ENCODE results near the gene KLHL8.

DNA sequence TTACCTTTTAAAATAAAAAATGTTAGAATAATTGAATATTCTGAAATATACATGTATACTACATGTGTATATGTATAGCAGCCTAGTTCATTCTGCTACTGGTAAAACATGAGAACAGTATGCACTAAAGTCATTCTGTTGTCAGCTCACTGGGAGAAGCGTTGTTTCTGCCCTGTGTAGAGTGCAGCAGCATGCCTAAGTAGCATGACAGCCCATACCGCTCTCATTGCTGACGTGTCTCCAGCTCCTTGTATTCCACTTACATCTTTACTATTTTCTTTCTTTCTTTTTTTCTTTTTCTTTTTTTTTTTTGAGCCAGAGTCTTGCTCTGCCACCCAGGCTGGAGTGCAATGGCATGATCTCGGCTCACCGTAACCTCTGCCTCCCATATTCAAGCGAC, 90.7 kb downstream of the KLHL8 start:
- TF ChIP-seq, protein P1, sequence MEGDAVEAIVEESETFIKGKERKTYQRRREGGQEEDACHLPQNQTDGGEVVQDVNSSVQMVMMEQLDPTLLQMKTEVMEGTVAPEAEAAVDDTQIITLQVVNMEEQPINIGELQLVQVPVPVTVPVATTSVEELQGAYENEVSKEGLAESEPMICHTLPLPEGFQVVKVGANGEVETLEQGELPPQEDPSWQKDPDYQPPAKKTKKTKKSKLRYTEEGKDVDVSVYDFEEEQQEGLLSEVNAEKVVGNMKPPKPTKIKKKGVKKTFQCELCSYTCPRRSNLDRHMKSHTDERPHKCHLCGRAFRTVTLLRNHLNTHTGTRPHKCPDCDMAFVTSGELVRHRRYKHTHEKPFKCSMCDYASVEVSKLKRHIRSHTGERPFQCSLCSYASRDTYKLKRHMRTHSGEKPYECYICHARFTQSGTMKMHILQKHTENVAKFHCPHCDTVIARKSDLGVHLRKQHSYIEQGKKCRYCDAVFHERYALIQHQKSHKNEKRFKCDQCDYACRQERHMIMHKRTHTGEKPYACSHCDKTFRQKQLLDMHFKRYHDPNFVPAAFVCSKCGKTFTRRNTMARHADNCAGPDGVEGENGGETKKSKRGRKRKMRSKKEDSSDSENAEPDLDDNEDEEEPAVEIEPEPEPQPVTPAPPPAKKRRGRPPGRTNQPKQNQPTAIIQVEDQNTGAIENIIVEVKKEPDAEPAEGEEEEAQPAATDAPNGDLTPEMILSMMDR (IDR thresholded peaks at IDR 0.05; ENCODE audit: low read depth, low read length): no peak
- TF ChIP-seq EZH2phosphoT487 (IDR thresholded peaks at IDR 0.05; ENCODE audit: low read depth): no peak

Data from OCI-LY3 (cell line).